Measurements from ENCODE around the gene MAP7D2.
"Not testable (repeated sequence)": the region's sequence is repeated elsewhere in the genome, so short reads cannot be mapped to it uniquely, and the experiment has no call there.

MAP7D2 gene

GRCh38 chrX:20116577-20117240, at the start of gene MAP7D2:
Gene MAP7D2, minus strand, starts transcription at chrX:20116907. Its CDS starts 28 bp downstream, at chrX:20116879.
- no peak for DNase-seq

- DNase-seq, result not testable (repeated sequence)
Measured at GRCh38 chrX:20162516-20162915, 45.8 kb upstream of the MAP7D2 start.

- DNase-seq, result no peak
Measured at GRCh38 chrX:20159797-20160385, 43.2 kb upstream of the MAP7D2 start.

GRCh38 chrX:20151689-20152088, 35.0 kb upstream of the MAP7D2 start:
- no peak for DNase-seq

- no peak for DNase-seq
Measured at GRCh38 chrX:20149326-20149725, 32.6 kb upstream of the MAP7D2 start.

- no peak for DNase-seq
Measured at GRCh38 chrX:20147561-20147960, 30.9 kb upstream of the MAP7D2 start.

- no peak for DNase-seq
Measured at GRCh38 chrX:20144491-20144890, 27.8 kb upstream of the MAP7D2 start.

- no peak for DNase-seq
Measured at GRCh38 chrX:20143561-20143960, 26.9 kb upstream of the MAP7D2 start.

GRCh38 chrX:20143111-20143510, 26.4 kb upstream of the MAP7D2 start:
- DNase-seq, result no peak

- DNase-seq, result peak; percentile 89
Measured at GRCh38 chrX:20141281-20142220, 24.8 kb upstream of the MAP7D2 start, which contains the start of gene EIF1AX. Gene EIF1AX, minus strand, starts transcription at chrX:20141838. Its CDS starts 198 bp downstream, at chrX:20141640.

GRCh38 chrX:20140420-20140819, 23.7 kb upstream of the MAP7D2 start:
- DNase-seq, result peak; percentile 2

- no peak for DNase-seq
Measured at GRCh38 chrX:20139966-20140365, 23.3 kb upstream of the MAP7D2 start.

- no peak for DNase-seq
Measured at GRCh38 chrX:20135944-20136343, 19.2 kb upstream of the MAP7D2 start.

- no peak for DNase-seq
Measured at GRCh38 chrX:20132666-20133065, 16.0 kb upstream of the MAP7D2 start.

GRCh38 chrX:20130357-20130756, 13.7 kb upstream of the MAP7D2 start:
- DNase-seq, result no peak

GRCh38 chrX:20129547-20129946, 12.8 kb upstream of the MAP7D2 start:
- DNase-seq, result no peak

GRCh38 chrX:20128670-20129069, 12.0 kb upstream of the MAP7D2 start:
- no peak for DNase-seq

GRCh38 chrX:20127440-20127839, 10.7 kb upstream of the MAP7D2 start:
- DNase-seq, result not testable (repeated sequence)

GRCh38 chrX:20126833-20127232, 10.1 kb upstream of the MAP7D2 start:
- DNase-seq, result not testable (repeated sequence)

- no peak for DNase-seq
Measured at GRCh38 chrX:20124964-20125363, 8.3 kb upstream of the MAP7D2 start.

- DNase-seq, result no peak
Measured at GRCh38 chrX:20118065-20118824, 1.5 kb upstream of the MAP7D2 start.

GRCh38 chrX:20116087-20116576, 575 bp downstream of the MAP7D2 start:
- DNase-seq, result no peak
